Lower leg skin (tissue), 4 donors: ENCODE results near the gene STRA6. TPM values are rescaled to one million over a fixed set of nuclear protein-coding genes. Genes with fewer than 3 reads are reported as not detected.

Source experiments
- DNase-seq, 2 donors: peaks; one replicate each; pipeline ENCODE4 v3.0.0-alpha.2; 2019; ENCODE audit warnings: low spot score in 2 of 2
- H3K4me3 ChIP-seq: fragments of 200-600 bp; sonication (generic); 2 replicates; pipeline ENCODE4 v1.5.1; 2017; ENCODE audit warnings: mild to moderate bottlenecking, low read depth; ENCODE audit not compliant: poor library complexity, severe bottlenecking
- POLR2A ChIP-seq, 2 donors: fragments of 450-650 bp; IDR thresholded peaks; one replicate each; pipeline ENCODE4 v1.6.1; 2016 to 2017; ENCODE audit warnings: antibody characterized with exemption in 2 of 2, mild to moderate bottlenecking in 1 of 2, moderate library complexity in 1 of 2
- WGBS, 2 donors: methylation state at CpG; one replicate each; pipeline ENCODE4 v1.1.5; 2018; 5-methylcytosine and 5-hydroxymethylcytosine counted together
- intact Hi-C: fragments of 100-400 bp; cut with DNase I; formaldehyde crosslinking; loops from one replicate; pipeline ENCODE4 v1.15.0; 2023; ENCODE audit warnings: low total_unique reads
- total RNA-seq, 4 donors: library from RNA; depleted of rRNA; stranded (reverse); fragments of >200 nt; gene quantifications; one replicate each; pipeline ENCODE4 v1.1.0, GENCODE V29; 2016
- TF ChIP-seq, protein P1 (sequence below), 3 donors: fragments of 450-650 bp; IDR thresholded peaks; one replicate each; pipeline ENCODE4 v1.5.1; 2016; ENCODE audit warnings: antibody characterized with exemption in 3 of 3, mild to moderate bottlenecking in 3 of 3, moderate library complexity in 2 of 3

STRA6 gene
- total RNA-seq, 4 donors from 2014 or later, result 0.52 TPM; not detected in 3

DNA sequence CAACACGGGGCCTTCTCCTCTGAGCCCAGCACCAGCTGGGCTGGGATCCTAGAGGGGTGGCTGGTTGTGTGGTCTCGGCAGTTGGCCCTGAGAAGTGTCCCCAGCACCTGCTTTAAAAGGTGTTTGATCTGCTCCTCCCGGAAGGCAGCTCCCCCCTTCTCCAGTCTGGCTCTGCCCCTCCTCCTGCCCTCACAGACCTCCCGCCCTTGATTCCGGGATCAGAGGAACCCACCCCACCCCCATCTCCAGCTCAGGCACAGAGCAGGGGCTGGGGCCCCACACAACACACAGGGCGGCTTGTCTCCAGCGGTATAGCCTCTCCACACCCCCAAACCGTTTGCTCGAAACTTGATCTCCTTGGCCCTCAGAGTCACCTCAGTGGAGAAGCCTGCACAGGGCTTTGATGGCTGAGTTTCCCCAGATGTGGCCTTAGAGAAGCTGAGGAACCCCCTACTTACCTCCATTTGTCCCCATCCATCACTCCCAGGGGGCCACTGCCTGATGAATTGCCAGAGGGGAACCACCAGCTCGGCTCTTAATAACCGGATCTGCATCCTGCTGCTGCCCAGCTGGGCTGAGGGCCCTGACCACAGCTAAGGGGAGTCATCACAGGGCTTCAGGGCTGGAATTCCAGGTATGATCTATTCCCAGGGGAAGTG is 6.4 kb upstream of the STRA6 start:
- intact Hi-C loops, result no loop called here
- 47 to 55% methylated on average over 11 of the region's 11 CpGs for WGBS, 2 donors
- no peak overlapping the region for H3K4me3 ChIP-seq
- no peak for DNase-seq
- no peak for TF ChIP-seq POLR2A (IDR thresholded peaks at IDR 0.05)
- TF ChIP-seq, protein P1, sequence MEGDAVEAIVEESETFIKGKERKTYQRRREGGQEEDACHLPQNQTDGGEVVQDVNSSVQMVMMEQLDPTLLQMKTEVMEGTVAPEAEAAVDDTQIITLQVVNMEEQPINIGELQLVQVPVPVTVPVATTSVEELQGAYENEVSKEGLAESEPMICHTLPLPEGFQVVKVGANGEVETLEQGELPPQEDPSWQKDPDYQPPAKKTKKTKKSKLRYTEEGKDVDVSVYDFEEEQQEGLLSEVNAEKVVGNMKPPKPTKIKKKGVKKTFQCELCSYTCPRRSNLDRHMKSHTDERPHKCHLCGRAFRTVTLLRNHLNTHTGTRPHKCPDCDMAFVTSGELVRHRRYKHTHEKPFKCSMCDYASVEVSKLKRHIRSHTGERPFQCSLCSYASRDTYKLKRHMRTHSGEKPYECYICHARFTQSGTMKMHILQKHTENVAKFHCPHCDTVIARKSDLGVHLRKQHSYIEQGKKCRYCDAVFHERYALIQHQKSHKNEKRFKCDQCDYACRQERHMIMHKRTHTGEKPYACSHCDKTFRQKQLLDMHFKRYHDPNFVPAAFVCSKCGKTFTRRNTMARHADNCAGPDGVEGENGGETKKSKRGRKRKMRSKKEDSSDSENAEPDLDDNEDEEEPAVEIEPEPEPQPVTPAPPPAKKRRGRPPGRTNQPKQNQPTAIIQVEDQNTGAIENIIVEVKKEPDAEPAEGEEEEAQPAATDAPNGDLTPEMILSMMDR (IDR thresholded peaks at IDR 0.05), result no peak

DNA sequence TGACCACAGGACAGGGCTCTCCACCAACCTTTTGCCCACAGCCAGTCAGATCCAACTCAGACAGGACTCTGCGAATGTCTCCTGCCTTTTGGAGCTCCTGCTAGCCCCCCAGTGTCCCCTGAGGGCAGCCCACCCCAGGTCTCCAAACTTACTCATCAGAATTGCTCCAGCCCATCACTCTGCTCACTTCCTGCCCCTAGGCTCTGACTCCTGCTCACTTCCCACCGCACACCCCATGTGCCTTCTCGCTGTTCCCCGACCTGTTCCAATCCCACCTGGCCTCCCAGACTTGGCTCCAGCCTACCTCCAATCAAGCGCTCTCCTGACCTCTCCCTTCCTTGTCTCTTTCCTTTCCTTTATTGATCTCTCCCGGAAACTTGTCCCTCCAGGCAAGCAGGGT is 5.9 kb upstream of the STRA6 start:
- 52 to 61% methylated on average over 6 of the region's 6 CpGs for WGBS, 2 donors
- H3K4me3 ChIP-seq, result no peak overlapping the region
- no peak for DNase-seq
- TF ChIP-seq, protein P1 (IDR thresholded peaks at IDR 0.05), result no peak
- TF ChIP-seq POLR2A (IDR thresholded peaks at IDR 0.05), result no peak
- intact Hi-C loops, result no loop called here

DNA sequence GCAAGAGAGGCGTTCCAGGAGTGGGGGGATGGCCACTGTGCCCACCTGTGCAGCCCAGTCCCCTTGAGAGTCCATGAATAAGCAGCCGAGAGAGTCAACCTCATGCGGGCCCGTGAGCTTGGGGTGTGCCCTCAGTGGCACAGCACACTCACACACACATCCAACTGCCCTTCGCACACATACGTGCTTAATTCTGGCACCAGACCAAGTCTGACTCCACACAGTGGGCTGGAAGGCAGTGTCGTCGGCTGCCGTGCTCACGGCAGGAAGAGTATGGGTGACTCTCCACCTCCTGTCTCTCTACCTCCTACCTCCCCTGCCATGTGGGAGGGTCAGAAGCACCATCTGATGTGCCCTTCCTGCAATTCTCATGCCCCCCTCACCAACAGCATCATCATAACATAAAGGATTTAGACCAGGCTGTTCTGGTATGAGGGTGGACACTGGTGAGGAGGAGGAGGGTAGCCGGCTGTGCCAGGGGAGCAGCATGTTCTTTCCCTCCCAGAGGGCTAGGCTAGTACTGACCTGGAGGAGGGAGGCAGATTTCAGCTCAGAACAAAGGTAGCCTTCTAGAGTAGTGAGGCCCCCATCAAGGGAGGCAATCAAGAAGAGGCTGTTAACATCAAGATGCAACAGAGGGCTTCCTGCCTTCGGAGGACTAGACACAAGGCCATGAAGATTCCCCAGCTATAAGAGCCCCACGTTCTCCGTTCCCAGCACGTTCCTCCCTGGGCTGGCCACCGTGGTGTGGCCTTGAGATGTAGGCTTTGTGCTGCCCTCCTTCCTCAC is 5.3 kb upstream of the STRA6 start:
- WGBS, 2 donors, result 72 to 77% methylated on average over 16 of the region's 16 CpGs
- DNase-seq, result no peak
- intact Hi-C loops, result no loop called here
- no peak for TF ChIP-seq POLR2A (IDR thresholded peaks at IDR 0.05)
- TF ChIP-seq, protein P1 (IDR thresholded peaks at IDR 0.05), result no peak
- no peak overlapping the region for H3K4me3 ChIP-seq

DNA sequence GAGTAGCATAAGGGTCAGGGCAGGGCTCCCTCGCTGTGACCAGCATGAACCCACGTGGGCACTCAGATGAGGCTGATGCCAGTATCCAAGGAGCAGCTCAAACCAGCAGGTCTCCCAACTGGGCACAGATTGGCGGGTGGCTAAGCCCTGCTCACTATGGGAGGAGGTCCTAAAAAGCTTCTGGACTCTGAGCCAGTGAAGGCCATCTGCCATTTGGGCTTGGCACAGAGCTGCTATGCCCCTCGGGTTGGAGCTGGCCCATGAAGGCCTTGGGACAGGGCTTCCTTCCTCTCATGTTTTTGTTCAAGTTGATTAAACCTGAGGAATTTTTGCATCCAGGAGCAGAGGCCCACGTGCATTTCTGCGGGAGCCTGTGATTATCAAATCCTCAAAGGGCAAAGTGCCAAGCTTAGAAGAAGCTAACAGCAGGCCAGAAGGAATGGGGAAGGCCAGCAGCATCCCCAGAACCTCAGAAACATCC is 4.3 kb upstream of the STRA6 start:
- no peak for TF ChIP-seq POLR2A (IDR thresholded peaks at IDR 0.05)
- TF ChIP-seq, protein P1 (IDR thresholded peaks at IDR 0.05), result no peak
- H3K4me3 ChIP-seq, result no peak overlapping the region
- DNase-seq, result no peak
- WGBS, 2 donors, result 60 to 62% methylated on average over 6 of the region's 6 CpGs
- intact Hi-C loops, result no loop called here

DNA sequence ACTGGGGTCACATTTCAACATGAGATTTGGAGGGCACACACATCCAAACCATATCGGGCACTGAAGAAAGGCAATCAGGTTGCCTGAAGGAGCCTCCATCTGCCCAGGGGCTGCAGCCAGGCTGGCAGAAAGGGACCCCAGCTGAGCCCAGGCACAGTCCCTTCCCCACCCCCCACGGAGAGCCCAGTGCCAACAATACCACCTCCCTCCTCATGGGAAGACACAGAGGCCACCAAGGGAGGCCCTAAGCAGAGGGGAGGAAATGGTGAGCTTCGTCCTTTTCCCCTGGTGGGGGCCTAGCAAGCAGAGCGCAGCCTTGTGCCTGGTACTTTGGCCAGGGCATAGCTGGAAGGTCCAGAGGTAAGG is 3.0 kb upstream of the STRA6 start:
- 60 to 81% methylated on average over 2 to 4 of the region's 4 CpGs for WGBS, 2 donors
- intact Hi-C loops, result no loop called here
- DNase-seq, result no peak
- no peak for TF ChIP-seq POLR2A (IDR thresholded peaks at IDR 0.05)
- TF ChIP-seq, protein P1 (IDR thresholded peaks at IDR 0.05), result no peak
- no peak overlapping the region for H3K4me3 ChIP-seq
